Upper lobe of left lung (tissue), 6 donors: ENCODE data around the gene MGST2. TPM values are rescaled to one million over a fixed set of nuclear protein-coding genes. Genes with fewer than 3 reads are reported as not detected.

Source experiments
- ATAC-seq, 2 donors: fragments of 200-7000 bp; cut with Tn5 transposase; one replicate each; pipeline ENCODE4 v1.9.1; 2022; ENCODE audit warnings: mild to moderate bottlenecking in 2 of 2, moderate library complexity in 2 of 2; ENCODE audit not compliant: low FRiP score in 2 of 2
- DNase-seq, 2 donors: peaks; one replicate each; pipeline ENCODE4 v3.0.0-alpha.2; 2019 to 2020
- H3K27ac ChIP-seq, 4 donors: fragments of 200-600 bp; sonication (generic); one replicate each; pipeline ENCODE4 v1.5.1; 2016 to 2019
- H3K27me3 ChIP-seq, 4 donors: fragments of 200-600 bp; sonication (generic); one replicate each; pipeline ENCODE4 v1.5.1; 2017 to 2019
- H3K36me3 ChIP-seq, 4 donors: fragments of 200-600 bp; sonication (generic); one replicate each; pipeline ENCODE4 v1.5.1; 2016 to 2019
- H3K4me1 ChIP-seq, 4 donors: fragments of 200-600 bp; sonication (generic); one replicate each; pipeline ENCODE4 v1.5.1; 2018 to 2019
- H3K4me3 ChIP-seq, 4 donors: fragments of 200-600 bp; sonication (generic); one replicate each; pipeline ENCODE4 v1.5.1; 2017 to 2019; ENCODE audit warnings: mild to moderate bottlenecking in 2 of 4, moderate library complexity in 1 of 4
- H3K9me3 ChIP-seq, 4 donors: fragments of 200-600 bp; sonication (generic); one replicate each; pipeline ENCODE4 v1.5.1; 2018 to 2019
- CTCF ChIP-seq, 6 experiments: fragments of 450-650 bp in 4 of 6; fragments of 200-600 bp in 2 of 6; sonication (generic) in 2 of 6; IDR thresholded peaks; one replicate each; pipeline ENCODE4 v1.5.1; 2016 to 2019; ENCODE audit warnings: antibody characterized with exemption in 6 of 6
- EP300 ChIP-seq, 4 donors: sonication (generic); formaldehyde crosslinking; IDR thresholded peaks; one replicate each; pipeline ENCODE4 v1.5.1; 2017; ENCODE audit warnings: antibody characterized with exemption in 4 of 4, control low read depth in 2 of 4
- POLR2A ChIP-seq, 4 donors: fragments of 450-650 bp; IDR thresholded peaks; one replicate each; pipeline ENCODE4 v1.5.1; 2016 to 2017; ENCODE audit warnings: antibody characterized with exemption in 4 of 4, mild to moderate bottlenecking in 2 of 4
- POLR2AphosphoS5 ChIP-seq, 2 donors: sonication (generic); formaldehyde crosslinking; IDR thresholded peaks; one replicate each; pipeline ENCODE4 v1.5.1; 2017; ENCODE audit warnings: antibody characterized with exemption in 2 of 2
- WGBS, 2 donors: methylation state at CpG; one replicate each; pipeline ENCODE4 v1.1.5; 2017 to 2018; 5-methylcytosine and 5-hydroxymethylcytosine counted together
- total RNA-seq, 6 donors: library from RNA; depleted of rRNA in 4 of 6; stranded (reverse); fragments of >200 nt in 4 of 6; gene quantifications; one replicate each; pipeline versions ENCODE4 v1.1.0 to v1.2.1, GENCODE V29; 2016 to 2021
- donor health status: DM: no; HTN: no; CAD: no; lungs with moderate emphysema.
- donor health status: DM: no; HTN: yes; CAD: no; lungs with severe emphysema.

The MGST2 gene
- total RNA-seq, 6 donors from 2014 or later: 12.6 to 64.0 (median 39.1) TPM

DNA sequence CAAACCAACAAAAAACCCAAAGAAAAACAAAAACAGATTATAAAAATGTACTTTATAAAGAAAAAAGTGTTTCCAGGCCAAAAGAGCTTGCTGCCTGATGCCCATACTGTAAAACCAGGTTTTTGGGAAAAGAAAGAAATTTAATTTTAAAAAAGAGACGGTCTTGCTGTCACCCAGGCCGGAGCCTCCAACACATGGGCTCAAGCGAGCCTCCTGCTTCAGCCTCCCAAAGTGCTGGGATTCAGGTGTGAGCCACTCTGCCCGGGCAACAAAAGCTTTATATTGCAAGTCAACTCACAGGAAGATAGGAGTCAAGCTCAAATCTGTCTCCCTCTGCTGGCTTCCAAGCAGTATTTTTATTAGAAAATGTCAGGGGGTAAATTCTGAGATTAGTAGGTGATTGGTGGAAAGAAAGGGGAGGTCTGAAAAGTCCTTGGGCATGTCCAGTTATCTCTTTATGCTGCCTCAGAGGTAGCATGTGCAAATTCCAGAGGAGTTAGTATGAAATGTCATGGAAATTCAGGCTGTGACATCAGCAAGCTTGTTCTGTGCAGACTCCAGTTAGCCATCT is 39.4 kb downstream of the MGST2 start:
- DNase-seq: no peak
- TF ChIP-seq POLR2AphosphoS5 (IDR thresholded peaks at IDR 0.05) (no peak), CTCF (IDR thresholded peaks at IDR 0.05) (no peak), EP300 (IDR thresholded peaks at IDR 0.05) (no peak), POLR2A (IDR thresholded peaks at IDR 0.05) (no peak)
- H3K9me3 ChIP-seq: no peaks in the 10 kb centered on the region
- H3K27ac ChIP-seq: no peak overlapping the region
- peaks cover 0 to 42% (median 9%) of the 10 kb centered on the region in 4 donors for H3K36me3 ChIP-seq
- no peak overlapping the region for H3K4me3 ChIP-seq
- H3K4me1 ChIP-seq: no peaks in the 10 kb centered on the region
- no peak for ATAC-seq
- H3K27me3 ChIP-seq: no peaks in the 10 kb centered on the region
- WGBS, 2 donors: 89 to 97% methylated on average over 4 of the region's 4 CpGs

- WGBS, 2 donors: 83 to 96% methylated on average over 1 of the region's 1 CpG
- ATAC-seq: no peak
Measured at GRCh38 chr4:139709660-139710059, 44.0 kb downstream of the MGST2 start.

GRCh38 chr4:139710073-139710472 is 44.5 kb downstream of the MGST2 start:
- Histone ChIP-seq H3K27ac (no peak overlapping the region), H3K27me3 (no peaks in the 10 kb centered on the region), H3K9me3 (no peaks in the 10 kb centered on the region), H3K4me1 (no peaks in the 10 kb centered on the region), H3K4me3 (no peak overlapping the region), H3K36me3 (peaks cover 0 to 12% (median 2%) of the 10 kb centered on the region in 4 donors)
- WGBS, 2 donors: 86 to 95% methylated on average over 2 of the region's 2 CpGs
- no peak for DNase-seq
- ATAC-seq: no peak
- TF ChIP-seq POLR2A (IDR thresholded peaks at IDR 0.05) (no peak), EP300 (IDR thresholded peaks at IDR 0.05) (no peak), CTCF (IDR thresholded peaks at IDR 0.05) (no peak), POLR2AphosphoS5 (IDR thresholded peaks at IDR 0.05) (no peak)

More at GRCh38 chr4:139709660-139710059, 44.0 kb downstream of the MGST2 start:
- no peaks in the 10 kb centered on the region for H3K4me1 ChIP-seq
- peaks cover 0 to 16% (median 4%) of the 10 kb centered on the region in 4 donors for H3K36me3 ChIP-seq
- no peaks in the 10 kb centered on the region for H3K27me3 ChIP-seq
- no peak overlapping the region for H3K27ac ChIP-seq
- no peak for DNase-seq
- H3K4me3 ChIP-seq: no peak overlapping the region
- TF ChIP-seq EP300 (IDR thresholded peaks at IDR 0.05): no peak
- no peak for TF ChIP-seq CTCF (IDR thresholded peaks at IDR 0.05)
- no peak for TF ChIP-seq POLR2AphosphoS5 (IDR thresholded peaks at IDR 0.05)
- no peak for TF ChIP-seq POLR2A (IDR thresholded peaks at IDR 0.05)
- no peaks in the 10 kb centered on the region for H3K9me3 ChIP-seq

DNA sequence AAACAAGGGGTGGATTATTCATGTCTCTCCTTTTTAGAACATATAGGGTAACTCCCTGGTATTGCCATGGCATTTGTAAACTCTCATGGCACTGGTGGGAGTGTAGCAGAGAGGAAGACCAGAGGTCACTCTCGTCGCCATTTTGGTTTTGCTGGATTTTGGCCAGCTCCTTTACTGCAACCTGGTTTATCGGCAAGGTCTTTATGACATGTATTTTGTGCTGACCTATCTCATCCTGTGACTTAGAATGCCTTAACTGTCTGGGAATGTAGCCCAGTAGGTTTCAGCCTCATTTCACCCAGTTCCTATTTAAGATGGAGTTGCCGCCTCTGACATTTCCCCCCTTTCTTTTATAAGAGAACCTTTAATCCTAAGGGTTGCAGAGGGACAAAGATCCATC is 45.8 kb downstream of the MGST2 start:
- DNase-seq (no peak), ATAC-seq (no peak)
- Histone ChIP-seq H3K9me3 (no peaks in the 10 kb centered on the region), H3K36me3 (peaks cover 0 to 5% (median 0%) of the 10 kb centered on the region in 4 donors), H3K4me3 (no peak overlapping the region), H3K27ac (no peak overlapping the region), H3K4me1 (no peaks in the 10 kb centered on the region), H3K27me3 (no peaks in the 10 kb centered on the region)
- whole genome bisulfite sequencing, 2 donors: 70 to 88% methylated on average over 4 of the region's 4 CpGs
- TF ChIP-seq POLR2AphosphoS5 (IDR thresholded peaks at IDR 0.05) (no peak), CTCF (IDR thresholded peaks at IDR 0.05) (no peak), POLR2A (IDR thresholded peaks at IDR 0.05) (no peak), EP300 (IDR thresholded peaks at IDR 0.05) (no peak)

- peaks cover 0 to 11% (median 4%) of the 10 kb centered on the region in 4 donors for H3K36me3 ChIP-seq
- ATAC-seq (no peak), DNase-seq (no peak)
- H3K27ac ChIP-seq: no peak overlapping the region
- H3K4me1 ChIP-seq: no peaks in the 10 kb centered on the region
- no peak for TF ChIP-seq EP300 (IDR thresholded peaks at IDR 0.05)
- 81 to 89% methylated on average over 2 of the region's 2 CpGs for WGBS, 2 donors
- no peaks in the 10 kb centered on the region for H3K27me3 ChIP-seq
- H3K4me3 ChIP-seq: no peak overlapping the region
- H3K9me3 ChIP-seq: no peaks in the 10 kb centered on the region
Measured at GRCh38 chr4:139712882-139713281, 47.3 kb downstream of the MGST2 start.
